Dermis blood vessel endothelial cell (primary cell): ENCODE measurements around the gene RPL35. TPM values are rescaled to one million over a fixed set of nuclear protein-coding genes. Genes with fewer than 3 reads are reported as not detected.
"Not testable (repeated sequence)": the region's sequence is repeated elsewhere in the genome, so short reads cannot be mapped to it uniquely, and the experiment has no call there.

Experiments used
- DNase-seq: peaks from one replicate; pipeline ENCODE4 v3.0.0; 2010
- total RNA-seq: library from RNA; depleted of rRNA; stranded (reverse); fragments of >200 nt; gene quantifications from 2 replicates; pipeline ENCODE4 v1.2.3, GENCODE V29; 2014

The RPL35 gene
- total RNA-seq, 1 donor from 2014 or later: 2,144 TPM

GRCh38 chr9:124852121-124852828, 9.5 kb downstream of the RPL35 start:
- DNase-seq: no peak

- peak; percentile 95 for DNase-seq
Measured at GRCh38 chr9:124849801-124850200, 12.0 kb downstream of the RPL35 start.

GRCh38 chr9:124846969-124847368, 14.8 kb downstream of the RPL35 start:
- DNase-seq: no peak

GRCh38 chr9:124846467-124846866, 15.3 kb downstream of the RPL35 start:
- not testable (repeated sequence) for DNase-seq

- no peak for DNase-seq
Measured at GRCh38 chr9:124844291-124844690, 17.5 kb downstream of the RPL35 start.

GRCh38 chr9:124843456-124844034, 18.2 kb downstream of the RPL35 start:
- DNase-seq: no peak

GRCh38 chr9:124841075-124841821, 20.5 kb downstream of the RPL35 start:
- DNase-seq: no peak

GRCh38 chr9:124840300-124840833, 21.4 kb downstream of the RPL35 start:
- peak; percentile 47 for DNase-seq

GRCh38 chr9:124839612-124840299, 22.0 kb downstream of the RPL35 start:
- peak; percentile 51 for DNase-seq

GRCh38 chr9:124838567-124839275, 23.0 kb downstream of the RPL35 start:
- not testable (repeated sequence) for DNase-seq

GRCh38 chr9:124838132-124838531, 23.6 kb downstream of the RPL35 start:
- DNase-seq: not testable (repeated sequence)

GRCh38 chr9:124835026-124835557, 26.7 kb downstream of the RPL35 start:
- DNase-seq: peak; percentile 66

GRCh38 chr9:124834591-124834990, 27.2 kb downstream of the RPL35 start:
- no peak for DNase-seq

- no peak for DNase-seq
Measured at GRCh38 chr9:124831642-124832364, 30.0 kb downstream of the RPL35 start.

GRCh38 chr9:124830593-124830992, 31.2 kb downstream of the RPL35 start:
- DNase-seq: no peak

GRCh38 chr9:124829334-124829669, 32.5 kb downstream of the RPL35 start:
- no peak for DNase-seq

GRCh38 chr9:124828489-124829333, 33.0 kb downstream of the RPL35 start:
- DNase-seq: no peak

- DNase-seq: no peak
Measured at GRCh38 chr9:124820698-124821623, 40.8 kb downstream of the RPL35 start.
